ENCODE results near the gene TSHR.

TSHR gene

GRCh38 chr14:81031488-81031887 lies 76.1 kb downstream of the TSHR start:
- Histone ChIP-seq H3F3A (ENCODE audit: control insufficient read depth, insufficient read depth) (no peaks in the 10 kb centered on the region), H3K27me3 (ENCODE audit: control insufficient read depth, low read length) (no peaks in the 10 kb centered on the region), H3K4me2 (ENCODE audit: low read length) (no peak overlapping the region), H3K9me3 (ENCODE audit: control insufficient read depth, insufficient read depth, low read length) (no peaks in the 10 kb centered on the region), H3K9me2 (replicated peaks; ENCODE audit: control insufficient read depth, low read length) (no peaks in the 10 kb centered on the region), H4K20me1 (ENCODE audit: control insufficient read depth, insufficient read depth, low read depth, low read length) (no peaks in the 10 kb centered on the region), H3K27ac (ENCODE audit: low read depth, low read length) (no peak overlapping the region), H3K36me3 (ENCODE audit: control insufficient read depth, low read length) (no peaks in the 10 kb centered on the region), H3K4me1 (ENCODE audit: control insufficient read depth, low read length) (no peaks in the 10 kb centered on the region), H3K4me3 (ENCODE audit: low read length) (no peak overlapping the region), H3K79me2 (ENCODE audit: control insufficient read depth, low read length) (no peaks in the 10 kb centered on the region)
- no peak for TF ChIP-seq EZH2phosphoT487 (IDR thresholded peaks at IDR 0.05; ENCODE audit: borderline replicate concordance, low read length)
- TF ChIP-seq, protein P1, sequence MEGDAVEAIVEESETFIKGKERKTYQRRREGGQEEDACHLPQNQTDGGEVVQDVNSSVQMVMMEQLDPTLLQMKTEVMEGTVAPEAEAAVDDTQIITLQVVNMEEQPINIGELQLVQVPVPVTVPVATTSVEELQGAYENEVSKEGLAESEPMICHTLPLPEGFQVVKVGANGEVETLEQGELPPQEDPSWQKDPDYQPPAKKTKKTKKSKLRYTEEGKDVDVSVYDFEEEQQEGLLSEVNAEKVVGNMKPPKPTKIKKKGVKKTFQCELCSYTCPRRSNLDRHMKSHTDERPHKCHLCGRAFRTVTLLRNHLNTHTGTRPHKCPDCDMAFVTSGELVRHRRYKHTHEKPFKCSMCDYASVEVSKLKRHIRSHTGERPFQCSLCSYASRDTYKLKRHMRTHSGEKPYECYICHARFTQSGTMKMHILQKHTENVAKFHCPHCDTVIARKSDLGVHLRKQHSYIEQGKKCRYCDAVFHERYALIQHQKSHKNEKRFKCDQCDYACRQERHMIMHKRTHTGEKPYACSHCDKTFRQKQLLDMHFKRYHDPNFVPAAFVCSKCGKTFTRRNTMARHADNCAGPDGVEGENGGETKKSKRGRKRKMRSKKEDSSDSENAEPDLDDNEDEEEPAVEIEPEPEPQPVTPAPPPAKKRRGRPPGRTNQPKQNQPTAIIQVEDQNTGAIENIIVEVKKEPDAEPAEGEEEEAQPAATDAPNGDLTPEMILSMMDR (IDR thresholded peaks at IDR 0.05; ENCODE audit: low read depth, low read length, poor library complexity, severe bottlenecking), result no peak

GRCh38 chr14:81033698-81034240 lies 78.3 kb downstream of the TSHR start:
- Histone ChIP-seq H3K9me2 (replicated peaks; ENCODE audit: control insufficient read depth, low read length) (no peaks in the 10 kb centered on the region), H3K79me2 (ENCODE audit: control insufficient read depth, low read length) (no peaks in the 10 kb centered on the region), H3F3A (ENCODE audit: control insufficient read depth, insufficient read depth) (no peaks in the 10 kb centered on the region), H4K20me1 (ENCODE audit: control insufficient read depth, insufficient read depth, low read depth, low read length) (no peaks in the 10 kb centered on the region), H3K4me2 (ENCODE audit: low read length) (no peak overlapping the region), H3K9me3 (ENCODE audit: control insufficient read depth, insufficient read depth, low read length) (no peaks in the 10 kb centered on the region), H3K27ac (ENCODE audit: low read depth, low read length) (no peak overlapping the region), H3K4me1 (ENCODE audit: control insufficient read depth, low read length) (no peaks in the 10 kb centered on the region), H3K27me3 (ENCODE audit: control insufficient read depth, low read length) (no peaks in the 10 kb centered on the region), H3K4me3 (ENCODE audit: low read length) (no peak overlapping the region), H3K36me3 (ENCODE audit: control insufficient read depth, low read length) (no peaks in the 10 kb centered on the region)
- no peak for TF ChIP-seq EZH2phosphoT487 (IDR thresholded peaks at IDR 0.05; ENCODE audit: borderline replicate concordance, low read length)
- TF ChIP-seq, protein P1 (IDR thresholded peaks at IDR 0.05; ENCODE audit: low read depth, low read length, poor library complexity, severe bottlenecking), result no peak

DNA sequence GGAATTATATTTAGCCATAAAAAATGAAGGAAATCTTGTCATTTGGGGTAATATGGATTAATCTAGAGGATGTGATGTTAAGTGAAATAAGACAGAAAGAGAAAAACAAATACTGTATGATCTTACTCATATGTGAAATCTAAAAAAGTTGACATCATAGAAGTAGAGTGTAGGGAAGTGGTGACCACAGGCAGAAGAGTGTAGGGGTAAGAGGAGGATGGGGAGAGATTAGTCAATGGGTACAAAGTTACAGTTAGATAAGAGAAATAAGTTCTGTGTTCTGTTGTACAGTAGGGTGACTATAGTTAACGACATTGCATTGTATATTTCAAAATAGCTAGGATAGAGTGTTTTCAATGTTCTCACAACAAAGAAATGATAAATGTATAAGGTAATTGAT lies 87.0 kb downstream of the TSHR start:
- no peaks in the 10 kb centered on the region for H3K27me3 ChIP-seq (ENCODE audit: control insufficient read depth, low read length)
- TF ChIP-seq, protein P1 (IDR thresholded peaks at IDR 0.05; ENCODE audit: low read depth, low read length, poor library complexity, severe bottlenecking), result no peak
- no peak for TF ChIP-seq EZH2phosphoT487 (IDR thresholded peaks at IDR 0.05; ENCODE audit: borderline replicate concordance, low read length)
- H3K36me3 ChIP-seq (ENCODE audit: control insufficient read depth, low read length), result no peaks in the 10 kb centered on the region

More for the DNA sequence above, 87.0 kb downstream of the TSHR start:
- Histone ChIP-seq H3K9me2 (replicated peaks; ENCODE audit: control insufficient read depth, low read length) (no peaks in the 10 kb centered on the region), H4K20me1 (ENCODE audit: control insufficient read depth, insufficient read depth, low read depth, low read length) (no peaks in the 10 kb centered on the region), H3K27ac (ENCODE audit: low read depth, low read length) (no peak overlapping the region), H3F3A (ENCODE audit: control insufficient read depth, insufficient read depth) (no peaks in the 10 kb centered on the region), H3K4me3 (ENCODE audit: low read length) (no peak overlapping the region), H3K4me2 (ENCODE audit: low read length) (no peak overlapping the region), H3K9me3 (ENCODE audit: control insufficient read depth, insufficient read depth, low read length) (peaks cover 3% of the 10 kb centered on the region; the same call in 1 of the 2 replicates), H3K4me1 (ENCODE audit: control insufficient read depth, low read length) (peaks cover 10% of the 10 kb centered on the region), H3K79me2 (ENCODE audit: control insufficient read depth, low read length) (no peaks in the 10 kb centered on the region)

Data from DOHH2 (cell line).